KMS-11 (cell line): ENCODE measurements around the gene WFS1.

Source experiments
- H2AFZ ChIP-seq: fragments of 200-600 bp; sonication (generic); 2 replicates; pipeline ENCODE4 v1.6.1; 2016; ENCODE audit warnings: antibody characterized with exemption, mixed run types, low read depth
- H3K27ac ChIP-seq: fragments of 200-600 bp; sonication (generic); 2 replicates; pipeline ENCODE4 v1.6.1; 2016; ENCODE audit warnings: mild to moderate bottlenecking, mixed run types
- H3K27me3 ChIP-seq: fragments of 200-600 bp; sonication (generic); 2 replicates; pipeline ENCODE4 v1.6.1; 2017; ENCODE audit warnings: mild to moderate bottlenecking, low read depth, mixed run types, moderate library complexity; ENCODE audit not compliant: insufficient read depth
- H3K36me3 ChIP-seq: fragments of 200-600 bp; sonication (generic); 2 replicates; pipeline ENCODE4 v1.6.1; 2017; ENCODE audit warnings: mild to moderate bottlenecking, mixed run types; ENCODE audit not compliant: insufficient read depth
- H3K4me1 ChIP-seq: fragments of 200-600 bp; sonication (generic); 2 replicates; pipeline ENCODE4 v1.6.1; 2016; ENCODE audit warnings: mild to moderate bottlenecking, low read depth, mixed run types; ENCODE audit not compliant: poor library complexity, severe bottlenecking
- H3K4me2 ChIP-seq: fragments of 200-600 bp; sonication (generic); 2 replicates; pipeline ENCODE4 v1.7.0; 2016; ENCODE audit warnings: mild to moderate bottlenecking, mixed run types
- H3K4me3 ChIP-seq: fragments of 200-600 bp; sonication (generic); IDR thresholded peaks from 2 replicates; pipeline ENCODE4 v1.6.1; 2017; ENCODE audit warnings: low read depth, low read length, mixed read lengths; ENCODE audit not compliant: insufficient read depth
- H3K79me2 ChIP-seq: fragments of 200-600 bp; sonication (generic); 2 replicates; pipeline ENCODE4 v1.6.1; 2016; ENCODE audit warnings: low read depth, mixed run types; ENCODE audit not compliant: insufficient read depth
- H3K9ac ChIP-seq: fragments of 200-600 bp; sonication (generic); 2 replicates; pipeline ENCODE4 v1.6.1; 2016; ENCODE audit warnings: mild to moderate bottlenecking, mixed run types
- H4K20me1 ChIP-seq: fragments of 200-600 bp; sonication (generic); 2 replicates; pipeline ENCODE4 v1.6.1; 2016; ENCODE audit warnings: mild to moderate bottlenecking, mixed run types; ENCODE audit not compliant: insufficient read depth
- CTCF ChIP-seq: fragments of 200-600 bp; sonication (generic); conservative IDR thresholded peaks from 2 replicates; pipeline ENCODE4 v1.6.1; 2017; ENCODE audit warnings: low read depth, mild to moderate bottlenecking, antibody characterized with exemption, low read length, moderate library complexity, mixed read lengths

WFS1 gene

GRCh38 chr4:6293661-6294060 lies 24.0 kb downstream of the WFS1 start:
- Histone ChIP-seq H3K9ac (no peak overlapping the region), H2AFZ (no peak overlapping the region), H3K4me1 (no peaks in the 10 kb centered on the region), H3K4me2 (no peak overlapping the region), H3K27me3 (no peaks in the 10 kb centered on the region), H3K4me3 (no peak overlapping the region), H3K27ac (no peak overlapping the region), H4K20me1 (no peaks in the 10 kb centered on the region), H3K79me2 (no peaks in the 10 kb centered on the region), H3K36me3 (no peaks in the 10 kb centered on the region)
- no peak for TF ChIP-seq CTCF

- Histone ChIP-seq H3K9ac (no peak overlapping the region), H3K4me2 (no peak overlapping the region), H3K4me1 (no peaks in the 10 kb centered on the region), H3K27me3 (no peaks in the 10 kb centered on the region), H3K4me3 (no peak overlapping the region), H3K36me3 (no peaks in the 10 kb centered on the region), H3K27ac (no peak overlapping the region), H2AFZ (no peak overlapping the region), H3K79me2 (no peaks in the 10 kb centered on the region), H4K20me1 (no peaks in the 10 kb centered on the region)
- no peak for TF ChIP-seq CTCF
These were observed 25.2 kb downstream of the WFS1 start for GRCh38 chr4:6294705-6295421.

DNA sequence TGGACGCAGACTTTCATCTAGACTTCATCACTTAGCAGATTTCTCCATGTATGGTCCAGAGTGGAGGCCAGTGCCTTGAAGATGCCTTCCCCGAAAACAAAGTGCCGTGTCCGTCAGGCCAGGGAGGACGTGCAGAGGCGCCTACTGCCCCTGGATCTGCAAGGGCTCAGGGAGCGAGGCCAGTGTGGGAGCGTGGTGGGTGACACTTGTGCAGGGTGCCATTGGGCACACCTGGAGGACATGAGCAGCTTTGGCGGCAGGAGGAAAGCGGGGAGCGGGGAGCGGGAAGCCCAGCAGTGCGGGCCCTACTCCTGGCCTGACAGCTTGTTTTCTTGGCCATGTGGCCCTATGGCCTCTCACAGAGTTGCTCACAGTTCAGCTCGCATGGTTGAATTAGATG lies 25.8 kb downstream of the WFS1 start:
- no peaks in the 10 kb centered on the region for H3K36me3 ChIP-seq
- H3K27ac ChIP-seq, result no peak overlapping the region
- no peaks in the 10 kb centered on the region for H3K27me3 ChIP-seq
- H3K79me2 ChIP-seq, result no peaks in the 10 kb centered on the region
- no peak overlapping the region for H2AFZ ChIP-seq
- TF ChIP-seq CTCF, result no peak
- no peak overlapping the region for H3K4me2 ChIP-seq
- no peak overlapping the region for H3K4me3 ChIP-seq
- no peaks in the 10 kb centered on the region for H3K4me1 ChIP-seq
- H3K9ac ChIP-seq, result no peak overlapping the region
- no peaks in the 10 kb centered on the region for H4K20me1 ChIP-seq

DNA sequence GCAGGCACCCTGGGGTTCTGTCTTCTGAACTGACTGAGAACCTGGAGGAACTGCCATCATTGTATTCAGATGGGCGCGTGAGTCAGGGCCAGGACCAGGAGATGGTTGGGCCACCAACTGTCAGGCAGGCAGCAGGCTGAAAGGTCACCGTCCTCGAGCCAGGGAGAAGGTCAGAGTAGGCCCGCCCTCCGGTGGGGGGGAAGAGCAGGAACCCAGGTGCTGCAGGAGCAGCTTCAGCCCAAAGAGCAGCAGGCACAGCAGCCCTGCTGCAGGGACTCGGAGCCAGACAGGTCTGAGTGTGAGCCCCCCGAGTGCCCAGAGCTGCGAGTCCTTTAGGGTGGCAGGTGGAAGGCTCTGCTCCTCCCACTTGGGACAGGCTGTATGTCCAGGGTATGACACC lies 26.4 kb downstream of the WFS1 start:
- no peak overlapping the region for H3K4me2 ChIP-seq
- H3K27ac ChIP-seq, result no peak overlapping the region
- no peak for TF ChIP-seq CTCF
- no peaks in the 10 kb centered on the region for H3K36me3 ChIP-seq
- H4K20me1 ChIP-seq, result no peaks in the 10 kb centered on the region
- no peaks in the 10 kb centered on the region for H3K4me1 ChIP-seq
- no peak overlapping the region for H3K4me3 ChIP-seq
- H3K27me3 ChIP-seq, result no peaks in the 10 kb centered on the region
- no peak overlapping the region for H2AFZ ChIP-seq
- no peaks in the 10 kb centered on the region for H3K79me2 ChIP-seq
- H3K9ac ChIP-seq, result no peak overlapping the region
